Naive thymus-derived CD4-positive, alpha-beta T cell (primary cell): ENCODE measurements around the gene KRT24. TPM values are rescaled to one million over a fixed set of nuclear protein-coding genes. Genes with fewer than 3 reads are reported as not detected.
A peak's percentile ranks its signal among the peaks of the same experiment; 100 is the strongest.

Experiments used
- ATAC-seq: fragments of 150-1000 bp; cut with Tn5 transposase; 2 replicates; pipeline ENCODE4 v1.10.0; 2021; ENCODE audit warnings: mild to moderate bottlenecking, moderate library complexity
- CTCF ChIA-PET: fragments of 350-600 bp; sonication (Branson Sonifier 250); formaldehyde crosslinking; loops from one replicate; lab custom pipeline; 2021; ENCODE audit warnings: antibody characterized with exemption; lab: Charles Lee
- POLR2A ChIA-PET: fragments of 350-600 bp; sonication (Branson Sonifier 250); formaldehyde crosslinking; loops from one replicate; lab custom pipeline; 2021; ENCODE audit warnings: antibody characterized with exemption, inconsistent platforms; lab: Charles Lee
- DNase-seq, 9 donors: peaks; one replicate each; pipeline versions ENCODE4 v3.0.0 to v3.0.0-alpha.2; 2020 to 2022; ENCODE audit warnings: mixed read lengths in 1 of 9
- H3K27ac ChIP-seq: one replicate; pipeline ENCODE4 v1.7.0; 2013; ENCODE audit warnings: mild to moderate bottlenecking, low read depth, low read length, moderate library complexity
- H3K27me3 ChIP-seq, 2 donors: one replicate each; pipeline ENCODE4 v1.7.0; 2013; ENCODE audit warnings: low read length in 2 of 2, mild to moderate bottlenecking in 2 of 2, moderate library complexity in 2 of 2; ENCODE audit not compliant: control insufficient read depth in 2 of 2, insufficient read depth in 2 of 2
- H3K36me3 ChIP-seq, 3 experiments: 1 replicate in 2 of 3; 2 replicates in 1 of 3; pipeline ENCODE4 v1.7.0; 2013; ENCODE audit warnings: low read length in 3 of 3, mild to moderate bottlenecking in 3 of 3, moderate library complexity in 1 of 3; ENCODE audit not compliant: insufficient read depth in 3 of 3, control insufficient read depth in 2 of 3
- H3K4me1 ChIP-seq, 2 donors: one replicate each; pipeline ENCODE4 v1.7.0; 2013; ENCODE audit warnings: low read length in 2 of 2, mild to moderate bottlenecking in 2 of 2, moderate library complexity in 1 of 2; ENCODE audit not compliant: control insufficient read depth in 2 of 2, insufficient read depth in 2 of 2
- H3K4me3 ChIP-seq: 2 replicates; pipeline ENCODE4 v1.7.0; 2013; ENCODE audit warnings: mild to moderate bottlenecking, low read length
- H3K9me3 ChIP-seq, 3 experiments: 1 replicate in 2 of 3; 2 replicates in 1 of 3; pipeline ENCODE4 v1.7.0; 2013; ENCODE audit warnings: low read length in 3 of 3; ENCODE audit not compliant: control insufficient read depth in 2 of 3
- H3K27ac Mint-ChIP-seq, 9 donors: one replicate each; pipeline ENCODE4 v1.8.0; 2020 to 2022; ENCODE audit warnings: mixed read lengths in 9 of 9, mild to moderate bottlenecking in 8 of 9, moderate library complexity in 5 of 9, inconsistent platforms in 2 of 9
- H3K27me3 Mint-ChIP-seq, 5 donors: one replicate each; pipeline ENCODE4 v1.8.0; 2021 to 2022; ENCODE audit warnings: mixed read lengths in 5 of 5, mild to moderate bottlenecking in 1 of 5
- H3K36me3 Mint-ChIP-seq, 5 donors: one replicate each; pipeline ENCODE4 v1.8.0; 2020 to 2022; ENCODE audit warnings: mixed read lengths in 5 of 5, mild to moderate bottlenecking in 3 of 5, inconsistent platforms in 1 of 5
- H3K4me1 Mint-ChIP-seq, 7 donors: one replicate each; pipeline ENCODE4 v1.8.0; 2020 to 2022; ENCODE audit warnings: mixed read lengths in 7 of 7, mild to moderate bottlenecking in 3 of 7, inconsistent platforms in 1 of 7
- H3K4me3 Mint-ChIP-seq, 10 donors: one replicate each; pipeline ENCODE4 v1.8.0; 2020 to 2022; ENCODE audit warnings: mild to moderate bottlenecking in 10 of 10, mixed read lengths in 10 of 10, moderate library complexity in 6 of 10, inconsistent platforms in 2 of 10
- H3K9me3 Mint-ChIP-seq, 11 donors: one replicate each; pipeline ENCODE4 v1.8.0; 2020 to 2022; ENCODE audit warnings: mixed read lengths in 11 of 11, mild to moderate bottlenecking in 4 of 11, inconsistent platforms in 1 of 11, moderate library complexity in 1 of 11
- intact Hi-C, 2 donors: fragments of 100-400 bp; cut with micrococcal nuclease; formaldehyde crosslinking; loops; one replicate each; pipeline ENCODE4 v1.15.1; 2023
- polyA plus RNA-seq, 2 donors: library from polyadenylated mRNA; unstranded; fragments of 300-500 nt; fragmentation: Illumina TruSeq; gene quantifications; one replicate each; pipeline ENCODE4 v1.2.3, GENCODE V29; 2021
- total RNA-seq, 6 experiments: library from RNA in 5 of 6; stranded (reverse) in 5 of 6; gene quantifications; 1 replicate in 5 of 6; 2 replicates in 1 of 6; pipeline ENCODE4 v1.2.3 and lab custom pipeline; 2021 to 2026

KRT24 gene
- total and polyA plus RNA-seq, 7 experiments from 2014 or later = not detected

- no peak overlapping the region for H3K27ac Mint-ChIP-seq
- ChIA-PET CTCF (no interaction called here), POLR2A (no interaction called here)
- H3K27me3 Mint-ChIP-seq = peaks cover 0 to 39% (median 32%) of the 10 kb centered on the region in 5 donors
- no peaks in the 10 kb centered on the region for H3K9me3 ChIP-seq
- ATAC-seq = no peak
- no peak overlapping the region for H3K4me3 Mint-ChIP-seq
- H3K9me3 Mint-ChIP-seq = peaks cover 0 to 2% (median 0%) of the 10 kb centered on the region in 11 donors
- intact Hi-C loops = no loop called here
- no peaks in the 10 kb centered on the region for H3K36me3 ChIP-seq
- H3K36me3 Mint-ChIP-seq = no peaks in the 10 kb centered on the region
- H3K27ac ChIP-seq = no peak overlapping the region
- no peak for DNase-seq
- no peaks in the 10 kb centered on the region for H3K4me1 Mint-ChIP-seq
- H3K4me3 ChIP-seq = no peak overlapping the region
- H3K4me1 ChIP-seq = no peaks in the 10 kb centered on the region
- H3K27me3 ChIP-seq = no peaks in the 10 kb centered on the region
Observed at GRCh38 chr17:40730970-40731369, 27.4 kb upstream of the KRT24 start.

GRCh38 chr17:40727447-40728231 is 24.1 kb upstream of the KRT24 start:
- no peak overlapping the region for H3K27ac ChIP-seq
- H3K4me1 ChIP-seq = no peaks in the 10 kb centered on the region
- no peak for DNase-seq
- no peak for ATAC-seq
- intact Hi-C loops = loop anchor here (1.0 to 5.0 kb wide), 4 partner anchors 105 to 369 kb away; no protein-coding TSS in a partner anchor
- Mint-ChIP-seq H3K4me1 (peaks cover 0 to 2% (median 0%) of the 10 kb centered on the region in 7 donors), H3K27me3 (peaks cover 5 to 43% (median 33%) of the 10 kb centered on the region in 5 donors), H3K36me3 (no peaks in the 10 kb centered on the region), H3K4me3 (no peak overlapping the region), H3K27ac (no peak overlapping the region), H3K9me3 (no peaks in the 10 kb centered on the region)
- ChIA-PET CTCF (interaction anchor here (0.7 to 1.1 kb wide), 4 partner anchors 72 to 198 kb away, joined by 3 to 4 read pairs (median 4); no protein-coding TSS in a partner anchor), POLR2A (interaction anchor here (0.6 to 0.7 kb wide), 2 partner anchors 173 to 180 kb away, joined by 3 read pairs; no protein-coding TSS in a partner anchor)
- H3K9me3 ChIP-seq = no peaks in the 10 kb centered on the region
- H3K27me3 ChIP-seq = peaks cover 0 to 3% of the 10 kb centered on the region in 2 donors
- H3K4me3 ChIP-seq = no peak overlapping the region
- no peaks in the 10 kb centered on the region for H3K36me3 ChIP-seq

DNA sequence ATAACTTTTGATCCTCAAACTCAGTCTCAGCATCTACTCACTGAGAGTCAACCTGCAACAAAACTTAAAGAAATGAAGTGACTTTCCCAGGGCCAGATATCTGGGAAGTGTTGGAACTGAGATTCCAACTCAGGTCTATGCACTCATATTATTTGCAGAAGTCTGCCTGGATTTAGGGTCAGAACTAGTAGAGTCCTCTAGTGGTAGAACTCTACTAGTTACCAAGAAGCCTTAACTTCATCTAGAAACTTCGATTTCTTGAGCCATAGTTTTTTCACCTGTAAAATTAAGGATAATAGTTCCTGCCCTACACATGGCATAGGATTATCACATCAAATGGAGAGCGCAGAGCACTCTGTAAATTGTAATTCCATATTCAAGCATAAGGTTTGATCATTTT is 23.4 kb upstream of the KRT24 start:
- H3K27ac ChIP-seq = no peak overlapping the region

GRCh38 chr17:40724656-40725055 is 21.1 kb upstream of the KRT24 start:
- Histone ChIP-seq H3K27ac (no peak overlapping the region), H3K4me3 (no peak overlapping the region), H3K9me3 (no peaks in the 10 kb centered on the region), H3K4me1 (no peaks in the 10 kb centered on the region), H3K36me3 (no peaks in the 10 kb centered on the region), H3K27me3 (peaks cover 0 to 3% of the 10 kb centered on the region in 2 donors)
- Mint-ChIP-seq H3K4me1 (peaks cover 0 to 2% (median 0%) of the 10 kb centered on the region in 7 donors), H3K36me3 (no peaks in the 10 kb centered on the region), H3K27me3 (peaks cover 0 to 44% (median 16%) of the 10 kb centered on the region in 5 donors), H3K4me3 (no peak overlapping the region), H3K27ac (no peak overlapping the region), H3K9me3 (no peaks in the 10 kb centered on the region)
- intact Hi-C loops = loop anchor here in 1 of 2 donors (5.0 kb wide), 1 partner anchor 102 kb away; no protein-coding TSS in a partner anchor
- DNase-seq (no peak), ATAC-seq (no peak)
- ChIA-PET CTCF (no interaction called here), POLR2A (no interaction called here)

More for the DNA sequence above, 23.4 kb upstream of the KRT24 start:
- H3K4me3 ChIP-seq = no peak overlapping the region
- no peaks in the 10 kb centered on the region for H3K36me3 ChIP-seq
- ChIA-PET CTCF (interaction anchor here (0.8 to 1.1 kb wide), 3 partner anchors 71 to 110 kb away, joined by 3 to 4 read pairs (median 4); no protein-coding TSS in a partner anchor), POLR2A (interaction anchor here (0.6 kb wide), 1 partner anchor 180 kb away, joined by 3 read pairs; no protein-coding TSS in a partner anchor)
- H3K27me3 Mint-ChIP-seq = peaks cover 5 to 44% (median 29%) of the 10 kb centered on the region in 5 donors
- DNase-seq (peak in 5 of 9 donors; percentile 4 to 37 (median 23)), ATAC-seq (no peak)
- H3K4me1 Mint-ChIP-seq = peaks cover 0 to 2% (median 0%) of the 10 kb centered on the region in 7 donors
- H3K4me3 Mint-ChIP-seq = no peak overlapping the region
- no peaks in the 10 kb centered on the region for H3K9me3 Mint-ChIP-seq
- no peaks in the 10 kb centered on the region for H3K36me3 Mint-ChIP-seq
- intact Hi-C loops = loop anchor here (1.0 to 5.0 kb wide), 4 partner anchors 105 to 369 kb away; no protein-coding TSS in a partner anchor
- no peaks in the 10 kb centered on the region for H3K9me3 ChIP-seq
- H3K27me3 ChIP-seq = peaks cover 0 to 3% of the 10 kb centered on the region in 2 donors
- H3K27ac Mint-ChIP-seq = no peak overlapping the region
- H3K4me1 ChIP-seq = no peaks in the 10 kb centered on the region

DNA sequence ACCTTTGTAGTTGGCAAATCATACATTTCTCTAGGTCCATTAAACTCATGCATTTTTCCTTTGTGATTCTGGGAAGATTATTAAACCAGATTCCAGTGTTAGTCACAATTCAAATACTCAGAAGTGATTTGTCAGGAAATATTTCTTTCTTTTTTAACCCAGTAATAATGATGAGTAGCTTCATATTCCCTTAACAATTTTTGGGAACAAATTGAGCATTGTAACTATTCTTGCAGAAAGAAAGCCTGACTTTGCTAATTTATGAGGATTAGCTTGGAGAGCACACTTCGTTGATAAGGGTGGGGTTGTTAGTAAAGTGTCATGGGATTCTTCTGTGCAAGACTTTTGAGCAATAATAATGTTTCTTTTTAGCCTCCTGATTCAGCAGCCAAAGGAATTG is 18.7 kb upstream of the KRT24 start:
- H3K9me3 Mint-ChIP-seq = no peaks in the 10 kb centered on the region
- no peak for DNase-seq
- CTCF ChIA-PET = no interaction called here
- peaks cover 0 to 3% of the 10 kb centered on the region in 2 donors for H3K27me3 ChIP-seq
- H3K9me3 ChIP-seq = no peaks in the 10 kb centered on the region
- H3K4me3 Mint-ChIP-seq = no peak overlapping the region
- no peaks in the 10 kb centered on the region for H3K4me1 ChIP-seq
- no peak overlapping the region for H3K27ac ChIP-seq
- ATAC-seq = no peak
- H3K4me3 ChIP-seq = no peak overlapping the region
- intact Hi-C loops = no loop called here
- H3K36me3 ChIP-seq = no peaks in the 10 kb centered on the region
- H3K4me1 Mint-ChIP-seq = peaks cover 0 to 2% (median 0%) of the 10 kb centered on the region in 7 donors
- POLR2A ChIA-PET = no interaction called here
- H3K27me3 Mint-ChIP-seq = peaks cover 0 to 49% (median 16%) of the 10 kb centered on the region in 5 donors
- H3K27ac Mint-ChIP-seq = no peak overlapping the region
- no peaks in the 10 kb centered on the region for H3K36me3 Mint-ChIP-seq

DNA sequence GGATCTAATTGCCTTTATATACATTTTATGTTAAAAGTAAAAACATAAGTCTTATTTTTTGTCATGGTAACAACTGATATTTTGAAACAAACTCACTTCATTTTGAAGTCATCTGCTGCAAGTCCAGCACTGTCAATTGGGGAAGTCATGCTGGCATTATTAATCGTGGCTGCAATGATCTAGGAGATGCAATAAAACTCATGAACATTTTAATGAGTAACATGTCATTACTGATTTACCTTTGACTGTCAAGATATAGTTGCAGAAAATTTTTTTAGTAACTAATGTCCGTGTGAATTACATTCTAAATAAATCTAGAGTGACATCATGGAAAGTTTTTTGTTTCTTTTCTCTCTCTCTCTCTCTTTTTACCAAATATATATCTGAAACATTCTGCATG is 17.3 kb upstream of the KRT24 start:
- no peaks in the 10 kb centered on the region for H3K36me3 Mint-ChIP-seq
- POLR2A ChIA-PET = no interaction called here
- DNase-seq (no peak), ATAC-seq (no peak)
- Histone ChIP-seq H3K4me3 (no peak overlapping the region), H3K27ac (no peak overlapping the region), H3K36me3 (no peaks in the 10 kb centered on the region), H3K4me1 (no peaks in the 10 kb centered on the region), H3K9me3 (no peaks in the 10 kb centered on the region), H3K27me3 (peaks cover 0 to 3% of the 10 kb centered on the region in 2 donors)
- peaks cover 0 to 2% (median 0%) of the 10 kb centered on the region in 7 donors for H3K4me1 Mint-ChIP-seq
- intact Hi-C loops = no loop called here
- H3K27ac Mint-ChIP-seq = no peak overlapping the region
- H3K4me3 Mint-ChIP-seq = no peak overlapping the region
- no peaks in the 10 kb centered on the region for H3K9me3 Mint-ChIP-seq
- CTCF ChIA-PET = no interaction called here
- H3K27me3 Mint-ChIP-seq = peaks cover 5 to 43% (median 16%) of the 10 kb centered on the region in 5 donors
